Activated naive CD4-positive, alpha-beta T cell treated with anti-CD3 and anti-CD28 coated beads, Interleukin-2, amount 10 ng/mL, durations not matched to agents 7 days and 5 days (primary cell): ENCODE results near the gene C14orf93.
"Not testable (repeated sequence)": the region's sequence is repeated elsewhere in the genome, so short reads cannot be mapped to it uniquely, and the experiment has no call there.

Experiments used
- CTCF ChIA-PET: fragments of 350-600 bp; sonication (Branson Sonifier 250); formaldehyde crosslinking; loops from one replicate; lab custom pipeline; 2021; ENCODE audit warnings: antibody characterized with exemption; lab: Charles Lee
- DNase-seq: peaks from one replicate; pipeline ENCODE4 v3.0.0-alpha.2; 2020
- H3K27ac Mint-ChIP-seq: one replicate; pipeline ENCODE4 v1.8.0; 2021; ENCODE audit warnings: mild to moderate bottlenecking, moderate library complexity, mixed read lengths
- H3K27me3 Mint-ChIP-seq: one replicate; pipeline ENCODE4 v1.8.0; 2021; ENCODE audit warnings: mild to moderate bottlenecking, mixed read lengths
- H3K36me3 Mint-ChIP-seq: one replicate; pipeline ENCODE4 v1.8.0; 2021; ENCODE audit warnings: mixed read lengths
- H3K4me1 Mint-ChIP-seq: one replicate; pipeline ENCODE4 v1.8.0; 2021; ENCODE audit warnings: mixed read lengths
- H3K4me3 Mint-ChIP-seq: one replicate; pipeline ENCODE4 v1.8.0; 2021; ENCODE audit warnings: mild to moderate bottlenecking, moderate library complexity, mixed read lengths
- H3K9me3 Mint-ChIP-seq: one replicate; pipeline ENCODE4 v1.8.0; 2021; ENCODE audit warnings: mixed read lengths

C14orf93 gene

DNA sequence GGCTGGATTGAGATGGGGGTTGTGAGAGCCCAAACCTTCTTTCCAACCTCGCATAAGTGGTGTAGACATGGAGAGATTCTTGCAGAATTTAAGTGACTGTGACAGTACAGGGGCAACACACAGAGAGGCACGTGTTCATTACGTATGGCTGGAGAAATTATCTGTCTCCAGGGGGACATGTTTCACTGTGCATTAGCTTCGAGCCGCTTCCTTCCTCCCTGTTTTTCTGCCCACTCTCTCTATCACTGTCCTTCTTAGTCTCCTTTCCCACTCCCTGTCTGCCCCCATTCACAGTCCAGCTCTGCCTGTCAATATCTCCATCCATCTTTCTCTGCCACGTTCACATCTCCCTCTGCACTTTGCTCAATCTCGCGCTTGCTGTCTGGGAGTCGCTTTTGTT, 11.5 kb upstream of the C14orf93 start:
- Mint-ChIP-seq H3K4me3 (peak overlapping the region; percentile 19), H3K4me1 (peaks cover 50% of the 10 kb centered on the region), H3K36me3 (peaks cover 35% of the 10 kb centered on the region), H3K9me3 (no peaks in the 10 kb centered on the region), H3K27ac (peak overlapping the region; percentile 76), H3K27me3 (no peaks in the 10 kb centered on the region)
- CTCF ChIA-PET, result interaction anchor here (0.9 to 2.5 kb wide), 7 partner anchors 8 to 36 kb away, joined by 3 to 15 read pairs (median 5); partner anchors contain the start of gene CDH24
- no peak for DNase-seq

DNA sequence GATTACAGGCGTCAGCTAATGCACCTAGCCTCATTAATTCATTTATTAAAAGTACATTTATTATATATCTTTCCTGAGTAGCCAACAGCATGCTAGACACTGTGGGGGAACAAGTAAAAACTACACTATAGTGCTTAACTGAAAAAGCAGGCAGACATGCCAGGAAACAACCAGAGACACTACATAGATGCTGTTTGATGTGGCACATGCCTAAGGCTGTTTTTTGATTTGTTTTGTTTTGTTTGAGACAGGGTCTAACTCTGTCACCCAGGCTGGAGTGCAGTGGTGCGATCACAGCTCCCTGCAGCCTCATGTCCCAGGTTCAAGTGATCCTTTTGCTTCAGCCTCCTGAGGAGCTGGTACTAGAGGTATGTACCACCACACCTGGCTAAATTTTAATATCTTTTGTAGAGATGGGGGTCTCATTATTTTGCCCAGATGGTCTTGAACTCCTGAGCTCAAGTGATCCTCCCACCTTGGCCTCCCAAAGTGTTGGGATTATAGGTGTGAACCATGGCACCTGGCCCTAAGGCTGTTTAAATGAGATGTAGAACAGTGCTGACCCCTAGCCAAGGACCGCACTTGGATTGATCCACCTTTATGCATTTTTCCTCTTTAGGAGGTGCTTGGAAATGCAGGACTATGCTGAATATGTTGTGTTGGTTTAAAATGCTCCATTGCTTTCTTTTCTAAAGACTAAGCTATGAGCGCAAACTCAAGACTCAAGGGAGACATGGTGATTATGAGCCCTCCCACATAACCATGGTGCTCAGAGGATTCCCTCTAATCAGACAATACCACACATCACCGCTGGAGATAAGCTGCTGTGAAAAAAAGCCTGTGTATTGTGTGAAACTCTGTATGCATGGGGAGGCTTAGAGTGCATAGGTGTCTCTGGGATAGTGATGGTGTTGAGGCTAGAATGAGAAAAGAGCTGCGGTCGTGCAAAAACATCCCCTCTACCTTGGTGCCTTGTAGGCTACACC, 10.5 kb upstream of the C14orf93 start:
- Mint-ChIP-seq H3K4me3 (peak overlapping the region; percentile 14), H3K27ac (peak overlapping the region; percentile 55), H3K36me3 (peaks cover 25% of the 10 kb centered on the region), H3K9me3 (no peaks in the 10 kb centered on the region), H3K27me3 (no peaks in the 10 kb centered on the region), H3K4me1 (peaks cover 51% of the 10 kb centered on the region)
- no peak for DNase-seq
- CTCF ChIA-PET, result interaction anchor here (0.5 to 2.5 kb wide), 7 partner anchors 8 to 1182 kb away, joined by 3 to 15 read pairs (median 4); partner anchors contain the start of gene CDH24

DNA sequence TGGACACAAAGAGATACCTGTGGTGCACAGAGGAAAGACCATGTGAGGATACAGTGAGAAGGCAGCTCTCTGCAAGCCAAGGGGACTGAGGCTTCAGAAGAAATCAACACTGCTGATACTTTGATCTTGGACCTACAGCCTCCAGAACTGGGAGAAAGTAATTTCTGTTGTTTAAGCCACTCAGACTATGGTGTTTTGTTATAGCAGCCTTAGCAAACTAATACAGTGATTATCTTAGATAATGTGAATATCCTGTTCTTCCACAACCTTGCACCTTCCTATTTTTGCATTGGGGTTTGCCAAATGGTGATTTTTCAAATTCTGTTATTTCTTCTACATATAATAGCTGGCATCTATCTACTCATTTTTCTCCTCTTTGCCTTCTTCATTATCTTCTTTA, 8.2 kb upstream of the C14orf93 start:
- CTCF ChIA-PET, result interaction anchor here (1.3 kb wide), 1 partner anchor 12 kb away, joined by 3 read pairs; no protein-coding TSS in a partner anchor
- no peaks in the 10 kb centered on the region for H3K9me3 Mint-ChIP-seq
- peaks cover 34% of the 10 kb centered on the region for H3K4me1 Mint-ChIP-seq
- H3K27me3 Mint-ChIP-seq, result no peaks in the 10 kb centered on the region
- DNase-seq, result no peak
- peaks cover 9% of the 10 kb centered on the region for H3K36me3 Mint-ChIP-seq
- H3K4me3 Mint-ChIP-seq, result no peak overlapping the region
- no peak overlapping the region for H3K27ac Mint-ChIP-seq

DNA sequence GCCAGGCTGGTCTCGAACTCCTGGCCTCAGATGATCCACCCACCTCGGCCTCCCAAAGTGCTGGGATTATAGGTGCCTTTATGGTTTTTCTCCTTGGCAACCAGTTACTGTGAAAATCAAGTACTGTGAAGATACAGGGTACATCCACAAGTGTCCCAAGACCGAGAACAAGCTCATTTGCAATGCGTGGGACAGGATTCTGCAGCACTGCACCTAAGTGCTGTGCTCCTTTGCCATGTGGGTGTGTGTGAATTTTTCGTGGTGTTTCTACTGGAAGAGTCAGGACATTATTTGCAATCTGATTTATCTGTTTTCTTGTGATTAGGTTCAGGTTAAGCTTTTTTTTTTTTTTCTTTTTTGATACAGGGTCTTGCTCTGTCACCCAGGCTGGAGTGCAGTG, 7.1 kb upstream of the C14orf93 start:
- Mint-ChIP-seq H3K9me3 (no peaks in the 10 kb centered on the region), H3K36me3 (peaks cover 5% of the 10 kb centered on the region), H3K4me3 (no peak overlapping the region), H3K4me1 (peaks cover 28% of the 10 kb centered on the region), H3K27me3 (no peaks in the 10 kb centered on the region), H3K27ac (no peak overlapping the region)
- CTCF ChIA-PET, result interaction anchor here (1.8 kb wide), 1 partner anchor 23 kb away, joined by 5 read pairs; no protein-coding TSS in a partner anchor
- DNase-seq, result no peak

DNA sequence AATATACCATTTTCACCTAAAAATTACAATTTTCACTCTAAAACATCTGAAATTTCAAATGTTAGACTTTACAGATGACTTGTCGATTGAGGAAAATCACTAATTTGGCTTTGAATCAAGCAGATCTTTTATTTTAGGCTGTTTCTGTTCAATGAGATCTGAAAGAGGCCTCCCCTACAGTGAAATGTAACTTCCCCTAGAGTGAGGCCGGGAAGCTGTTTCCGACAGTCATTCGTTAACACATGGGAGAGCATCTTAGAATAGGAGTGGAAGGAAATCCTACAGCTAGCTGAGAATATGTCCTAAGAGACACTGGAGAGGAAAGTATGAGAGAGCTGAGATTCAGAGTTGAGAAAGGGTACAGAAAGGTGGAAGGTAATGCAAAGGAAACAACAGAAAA, 5.7 kb upstream of the C14orf93 start:
- Mint-ChIP-seq H3K9me3 (no peaks in the 10 kb centered on the region), H3K27ac (peak overlapping the region; percentile 0), H3K27me3 (no peaks in the 10 kb centered on the region), H3K36me3 (no peaks in the 10 kb centered on the region), H3K4me1 (peaks cover 16% of the 10 kb centered on the region), H3K4me3 (peak overlapping the region; percentile 3)
- CTCF ChIA-PET, result interaction anchor here (1.0 to 5.1 kb wide), 4 partner anchors 9 to 29 kb away, joined by 3 to 19 read pairs (median 5); no protein-coding TSS in a partner anchor
- DNase-seq, result no peak

DNA sequence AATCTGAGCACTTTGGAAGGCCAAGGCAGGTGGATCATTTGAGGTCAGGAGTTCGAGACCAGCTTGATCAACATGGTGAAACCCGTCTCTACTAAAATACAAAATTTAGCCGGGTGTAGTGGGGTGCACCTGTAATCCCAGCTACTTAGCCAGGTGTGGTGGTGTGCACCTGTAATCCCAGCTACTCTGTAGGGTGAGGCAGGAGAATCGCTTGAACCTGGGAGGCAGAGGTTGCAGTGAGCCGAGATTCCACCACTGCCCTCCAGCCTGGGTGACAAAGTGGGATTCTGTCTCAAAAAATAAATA, 3.8 kb upstream of the C14orf93 start:
- not testable (repeated sequence) for H3K9me3 Mint-ChIP-seq, H3K4me3 Mint-ChIP-seq, H3K27me3 Mint-ChIP-seq, H3K36me3 Mint-ChIP-seq, H3K27ac Mint-ChIP-seq, DNase-seq
- CTCF ChIA-PET, result interaction anchor here (0.9 to 5.1 kb wide), 5 partner anchors 12 to 83 kb away, joined by 3 to 19 read pairs (median 3); no protein-coding TSS in a partner anchor
- peaks cover 27% of the 10 kb centered on the region for H3K4me1 Mint-ChIP-seq

DNA sequence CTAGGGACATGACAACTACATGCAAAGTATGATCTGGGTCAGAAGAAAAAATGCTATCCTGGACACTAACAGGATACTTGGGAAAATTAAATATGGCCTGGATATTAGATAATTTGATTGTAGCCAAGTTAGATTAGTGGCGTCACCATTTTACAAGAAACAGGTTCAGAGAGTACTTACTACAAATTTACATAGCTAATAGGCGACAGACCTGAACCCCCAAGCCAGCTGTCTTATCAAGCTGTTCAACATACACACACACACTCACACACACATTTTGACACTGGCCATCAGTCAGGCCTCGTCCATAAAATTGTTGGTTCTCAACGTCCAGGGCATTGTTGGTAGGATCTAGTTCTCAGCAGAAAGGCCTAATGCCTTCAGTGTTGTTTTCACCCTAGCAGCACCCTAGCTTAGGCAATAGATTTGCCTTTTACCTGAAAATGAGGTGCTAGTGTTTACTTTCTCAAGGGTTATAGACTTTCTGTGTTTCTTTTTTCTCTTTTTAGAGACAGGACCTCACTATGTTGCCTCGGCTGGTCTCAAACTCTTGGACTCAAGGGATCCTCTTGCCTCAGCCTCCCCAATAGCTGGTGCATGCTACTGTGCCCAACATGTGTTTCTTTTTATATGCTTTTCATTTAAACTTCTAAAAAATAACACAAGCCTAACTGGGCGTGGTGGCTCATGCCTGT, 3.3 kb upstream of the C14orf93 start:
- H3K4me3 Mint-ChIP-seq, result no peak overlapping the region
- CTCF ChIA-PET, result interaction anchor here (0.9 to 5.1 kb wide), 6 partner anchors 8 to 83 kb away, joined by 3 to 19 read pairs (median 4); no protein-coding TSS in a partner anchor
- no peaks in the 10 kb centered on the region for H3K9me3 Mint-ChIP-seq
- H3K27me3 Mint-ChIP-seq, result no peaks in the 10 kb centered on the region
- H3K27ac Mint-ChIP-seq, result no peak overlapping the region
- DNase-seq, result no peak
- H3K36me3 Mint-ChIP-seq, result no peaks in the 10 kb centered on the region
- peaks cover 32% of the 10 kb centered on the region for H3K4me1 Mint-ChIP-seq

DNA sequence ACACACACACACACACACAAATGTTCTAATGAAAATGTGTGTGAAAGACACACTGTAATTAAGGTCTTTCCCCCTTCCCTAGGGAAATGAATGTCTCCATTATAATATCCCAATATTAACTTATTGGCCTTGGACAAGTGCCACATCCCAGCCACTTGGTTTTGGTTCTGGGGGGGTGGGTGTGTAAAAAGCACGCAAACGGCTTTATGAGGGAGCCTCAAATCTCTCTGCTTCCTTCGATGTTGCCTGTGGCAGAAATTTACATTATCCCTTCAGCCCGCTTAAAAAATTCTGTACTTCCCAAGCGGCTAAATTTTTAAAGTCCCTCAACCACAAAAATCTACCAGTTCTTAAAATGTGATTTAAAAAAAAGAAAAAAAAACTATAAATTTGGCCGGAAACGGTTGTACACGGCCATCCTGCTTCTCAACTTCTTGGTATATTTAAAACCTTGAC, 432 bp downstream of the C14orf93 start:
- H3K4me1 Mint-ChIP-seq, result peaks cover 53% of the 10 kb centered on the region
- no peaks in the 10 kb centered on the region for H3K36me3 Mint-ChIP-seq
- DNase-seq, result no peak
- H3K4me3 Mint-ChIP-seq, result peak overlapping the region; percentile 85
- no peaks in the 10 kb centered on the region for H3K27me3 Mint-ChIP-seq
- peak overlapping the region; percentile 98 for H3K27ac Mint-ChIP-seq
- CTCF ChIA-PET, result interaction anchor here (1.1 kb wide), 1 partner anchor 23 kb away, joined by 3 read pairs; no protein-coding TSS in a partner anchor
- H3K9me3 Mint-ChIP-seq, result no peaks in the 10 kb centered on the region

DNA sequence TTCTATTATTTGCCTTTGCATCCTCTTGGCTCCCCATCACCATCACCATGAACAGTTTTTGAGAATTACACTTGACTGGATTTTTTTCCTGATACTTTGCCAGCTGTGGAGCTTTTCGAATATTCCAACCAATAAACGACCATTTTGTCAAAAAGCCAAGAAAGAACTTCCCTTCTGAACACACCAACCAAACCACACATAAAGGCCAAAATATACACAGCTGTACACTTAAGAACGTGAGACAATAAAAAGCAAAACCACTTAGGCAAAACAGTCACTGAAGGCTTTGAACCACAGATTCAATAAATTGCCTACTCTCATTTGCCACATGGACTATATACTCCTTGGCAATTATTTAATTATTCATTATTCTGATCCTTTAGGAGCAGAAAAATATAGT, 1.1 kb downstream of the C14orf93 start:
- CTCF ChIA-PET, result interaction anchor here (0.8 to 3.3 kb wide), 6 partner anchors 13 to 52 kb away, joined by 3 to 21 read pairs (median 4); partner anchors contain the start of genes AJUBA and CDH24
- H3K36me3 Mint-ChIP-seq, result no peaks in the 10 kb centered on the region
- H3K4me1 Mint-ChIP-seq, result peaks cover 53% of the 10 kb centered on the region
- no peaks in the 10 kb centered on the region for H3K27me3 Mint-ChIP-seq
- DNase-seq, result no peak
- peak overlapping the region; percentile 85 for H3K4me3 Mint-ChIP-seq
- H3K27ac Mint-ChIP-seq, result peak overlapping the region; percentile 98
- H3K9me3 Mint-ChIP-seq, result no peaks in the 10 kb centered on the region

DNA sequence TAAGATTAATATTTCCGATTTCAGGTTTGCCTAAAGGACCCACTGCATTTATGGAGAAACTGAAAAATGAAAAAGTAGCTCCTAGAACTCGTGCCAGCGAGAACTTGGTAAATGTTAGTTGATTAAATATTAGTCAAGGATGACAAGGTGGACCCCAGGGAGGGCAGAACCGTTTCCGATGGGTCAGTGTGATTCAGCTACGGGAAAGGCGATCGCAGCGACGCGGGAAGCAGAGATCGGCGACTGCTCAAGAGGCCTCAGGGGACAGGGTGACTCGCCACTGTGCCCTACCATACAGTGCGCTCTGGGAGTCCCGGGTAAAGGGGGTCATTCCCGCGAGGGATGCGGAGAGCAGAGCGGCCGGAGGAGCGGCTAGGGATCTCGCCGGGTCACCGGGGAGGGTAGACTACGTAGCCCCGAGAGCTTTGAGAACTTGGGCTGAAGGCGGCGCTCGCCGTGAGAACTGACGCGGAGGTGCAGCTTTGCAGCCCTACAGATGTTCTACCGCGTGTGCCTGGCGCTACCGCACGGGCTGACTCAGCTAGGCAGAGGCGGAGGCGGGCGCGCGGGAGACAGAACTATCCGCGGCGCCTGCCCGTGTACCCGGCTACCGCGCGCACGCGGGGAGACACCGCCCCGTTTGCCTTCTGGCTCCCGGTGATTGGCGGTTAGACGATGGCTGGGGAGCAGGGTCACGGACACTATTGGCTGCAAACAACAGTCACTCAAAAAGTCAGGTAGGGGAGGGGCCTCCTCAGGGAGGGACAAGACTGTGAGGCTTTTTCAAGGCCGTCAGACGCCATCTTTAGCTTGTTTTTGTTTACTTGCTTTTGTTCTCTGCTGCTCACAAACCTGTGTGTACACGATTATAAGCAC, 3.2 kb downstream of the C14orf93 start:
- peak overlapping the region; percentile 98 for H3K27ac Mint-ChIP-seq
- no peaks in the 10 kb centered on the region for H3K36me3 Mint-ChIP-seq
- peaks cover 53% of the 10 kb centered on the region for H3K4me1 Mint-ChIP-seq
- H3K9me3 Mint-ChIP-seq, result no peaks in the 10 kb centered on the region
- H3K27me3 Mint-ChIP-seq, result no peaks in the 10 kb centered on the region
- CTCF ChIA-PET, result interaction anchor here (0.7 to 3.3 kb wide), 22 partner anchors 8 to 146 kb away, joined by 3 to 32 read pairs (median 5); partner anchors contain the start of genes AJUBA, CDH24 and HAUS4
- H3K4me3 Mint-ChIP-seq, result peak overlapping the region; percentile 96
- peak; percentile 98 for DNase-seq

DNA sequence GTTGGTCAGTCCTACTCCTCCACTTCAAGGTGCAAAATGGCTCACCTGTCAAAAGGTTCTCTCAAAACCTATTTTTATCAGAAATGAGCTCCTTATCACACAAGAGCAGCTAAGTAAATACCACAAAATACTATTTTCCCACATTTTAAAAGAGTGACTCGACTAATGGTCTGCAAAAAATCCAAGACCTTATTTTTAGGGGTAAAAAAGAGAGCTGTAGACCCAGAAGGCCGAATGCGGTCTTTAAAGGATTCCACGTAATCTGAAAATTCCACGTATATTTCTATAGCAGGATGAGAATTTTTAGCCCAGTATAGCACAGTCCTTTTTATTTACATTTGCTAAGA, 3.8 kb downstream of the C14orf93 start:
- DNase-seq, result no peak
- H3K36me3 Mint-ChIP-seq, result no peaks in the 10 kb centered on the region

DNA sequence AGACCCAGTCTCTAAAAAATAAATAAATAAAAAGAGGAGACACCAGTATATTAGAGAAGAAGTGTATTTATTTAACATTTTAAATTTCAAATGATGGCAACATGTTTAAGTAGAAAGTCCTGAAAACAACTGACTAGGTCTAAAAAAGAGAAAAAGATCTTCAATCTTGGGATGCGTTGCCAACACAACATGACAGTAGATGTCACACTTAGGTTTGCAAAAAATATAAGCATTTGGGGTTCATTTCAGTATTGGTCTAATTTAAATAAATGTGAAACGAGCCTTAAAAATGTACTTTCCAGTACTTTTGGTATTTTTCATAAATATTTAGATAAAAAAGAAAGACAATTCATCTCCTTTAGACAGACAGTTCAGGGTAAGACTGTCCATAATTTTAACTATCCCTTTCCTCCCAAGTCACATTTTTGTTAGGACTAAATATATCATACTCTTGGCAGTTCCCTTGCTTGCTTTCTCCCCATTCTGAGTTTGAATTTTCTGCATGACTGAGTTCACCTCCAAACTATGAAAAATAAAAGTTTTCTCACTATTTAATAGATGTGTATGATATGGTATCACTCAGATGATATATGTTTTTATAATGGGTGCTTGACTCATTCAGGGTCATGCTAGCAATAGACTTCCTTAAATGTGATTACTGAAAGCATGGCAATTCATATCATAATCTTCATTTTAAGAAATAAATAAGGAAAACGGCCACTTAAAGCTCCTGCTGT, 4.3 kb downstream of the C14orf93 start:
- no peak for DNase-seq
- Mint-ChIP-seq H3K4me3 (peak overlapping the region; percentile 96), H3K36me3 (no peaks in the 10 kb centered on the region), H3K27me3 (no peaks in the 10 kb centered on the region), H3K9me3 (no peaks in the 10 kb centered on the region), H3K4me1 (peaks cover 50% of the 10 kb centered on the region), H3K27ac (peak overlapping the region; percentile 98)
- CTCF ChIA-PET, result interaction anchor here (0.6 to 3.3 kb wide), 14 partner anchors 9 to 120 kb away, joined by 3 to 32 read pairs (median 5); partner anchors contain the start of genes AJUBA and CDH24

More for the DNA sequence above, 3.8 kb downstream of the C14orf93 start:
- Mint-ChIP-seq H3K4me1 (peaks cover 51% of the 10 kb centered on the region), H3K4me3 (peak overlapping the region; percentile 96), H3K9me3 (no peaks in the 10 kb centered on the region), H3K27me3 (no peaks in the 10 kb centered on the region), H3K27ac (peak overlapping the region; percentile 98)
- CTCF ChIA-PET, result interaction anchor here (0.7 to 3.3 kb wide), 17 partner anchors 9 to 146 kb away, joined by 3 to 32 read pairs (median 5); partner anchors contain the start of genes AJUBA and CDH24
